ENCODE measurements around the gene PRR35.

Gene PRR35

DNA sequence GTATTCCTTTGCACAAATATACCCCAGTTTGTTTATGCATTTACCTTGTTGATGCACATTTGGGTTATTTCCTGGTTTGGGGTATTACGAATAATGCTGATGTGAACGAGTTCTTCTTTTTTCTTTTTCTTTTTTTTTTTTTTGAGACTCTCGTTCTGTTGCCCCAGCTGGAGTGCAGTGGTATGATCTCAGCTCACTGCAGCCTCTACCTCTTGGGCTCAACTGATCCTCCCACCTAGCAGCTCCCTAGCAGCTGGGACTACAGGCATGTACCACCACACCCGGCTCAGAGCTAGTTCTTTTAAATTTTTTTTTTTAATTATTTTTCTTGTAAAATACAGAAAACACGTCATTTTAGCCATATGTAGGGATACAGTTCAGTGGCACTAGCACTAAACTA lies 43.7 kb downstream of the PRR35 start:
- no peak overlapping the region for H3K4me3 Mint-ChIP-seq
- H3K4me1 Mint-ChIP-seq: peaks cover 16% of the 10 kb centered on the region
- no peaks in the 10 kb centered on the region for H3K27me3 Mint-ChIP-seq
- H3K9me3 Mint-ChIP-seq: no peaks in the 10 kb centered on the region
- H3K27ac Mint-ChIP-seq: no peak overlapping the region
- no peaks in the 10 kb centered on the region for H3K36me3 Mint-ChIP-seq

GRCh38 chr16:606656-607307 lies 46.6 kb downstream of the PRR35 start:
- Mint-ChIP-seq H3K4me3 (no peak overlapping the region), H3K4me1 (peaks cover 25% of the 10 kb centered on the region), H3K9me3 (no peaks in the 10 kb centered on the region), H3K27ac (no peak overlapping the region), H3K36me3 (no peaks in the 10 kb centered on the region), H3K27me3 (no peaks in the 10 kb centered on the region)

DNA sequence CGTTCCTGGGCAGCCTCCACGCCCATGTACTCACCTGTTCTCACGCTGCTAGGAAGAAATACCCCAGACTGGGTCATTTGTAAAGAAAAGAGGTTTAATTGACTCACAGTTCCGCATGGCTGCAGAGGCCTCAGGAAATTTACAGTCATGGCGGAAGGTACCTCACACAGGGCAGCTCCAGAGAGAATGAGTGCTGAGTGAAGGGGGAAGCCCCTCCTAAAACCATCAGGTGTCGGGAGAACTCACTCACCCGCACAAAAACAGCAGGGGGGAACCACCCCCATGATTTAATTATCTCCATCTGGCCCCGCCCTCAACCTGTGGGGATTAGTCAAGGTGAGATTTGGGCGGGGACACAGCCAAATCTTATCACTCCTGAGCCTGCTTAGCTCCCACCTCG lies 47.8 kb downstream of the PRR35 start:
- H3K4me1 Mint-ChIP-seq: peaks cover 20% of the 10 kb centered on the region
- peak overlapping the region; percentile 17 for H3K27ac Mint-ChIP-seq
- no peaks in the 10 kb centered on the region for H3K27me3 Mint-ChIP-seq
- no peaks in the 10 kb centered on the region for H3K9me3 Mint-ChIP-seq
- H3K36me3 Mint-ChIP-seq: no peaks in the 10 kb centered on the region
- no peak overlapping the region for H3K4me3 Mint-ChIP-seq

- H3K4me3 Mint-ChIP-seq: no peak overlapping the region
These were observed 49.1 kb downstream of the PRR35 start for GRCh38 chr16:609316-609715.

DNA sequence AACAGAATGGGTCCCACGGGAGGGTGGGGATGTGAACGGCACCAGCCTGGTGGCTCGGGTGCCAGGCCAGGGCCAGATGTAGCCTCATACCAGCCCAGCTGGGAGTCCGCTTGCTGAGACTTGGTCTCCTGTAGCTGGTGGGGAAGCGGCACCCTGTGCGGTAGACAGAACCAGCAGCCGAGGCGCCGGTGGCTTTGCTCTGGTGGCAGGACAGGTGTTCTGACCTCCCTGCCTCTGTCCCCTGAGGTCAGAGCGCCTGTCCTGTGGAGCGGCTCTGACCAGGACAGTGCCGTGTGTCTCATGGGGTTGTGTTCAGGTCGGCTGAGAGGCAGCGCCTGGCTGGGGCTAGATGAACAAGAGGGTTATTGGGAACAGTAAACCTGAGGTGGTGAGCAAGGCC lies 49.8 kb downstream of the PRR35 start:
- H3K27me3 Mint-ChIP-seq: no peaks in the 10 kb centered on the region
- H3K4me1 Mint-ChIP-seq: peaks cover 16% of the 10 kb centered on the region
- no peak overlapping the region for H3K27ac Mint-ChIP-seq
- no peak overlapping the region for H3K4me3 Mint-ChIP-seq
- H3K9me3 Mint-ChIP-seq: no peaks in the 10 kb centered on the region
- H3K36me3 Mint-ChIP-seq: no peaks in the 10 kb centered on the region

More at GRCh38 chr16:609316-609715, 49.1 kb downstream of the PRR35 start:
- Mint-ChIP-seq H3K27ac (no peak overlapping the region), H3K36me3 (no peaks in the 10 kb centered on the region), H3K9me3 (no peaks in the 10 kb centered on the region), H3K4me1 (peaks cover 16% of the 10 kb centered on the region), H3K27me3 (no peaks in the 10 kb centered on the region)

GRCh38 chr16:610513-611381 lies 50.6 kb downstream of the PRR35 start:
- H3K27ac Mint-ChIP-seq: no peak overlapping the region

DNA sequence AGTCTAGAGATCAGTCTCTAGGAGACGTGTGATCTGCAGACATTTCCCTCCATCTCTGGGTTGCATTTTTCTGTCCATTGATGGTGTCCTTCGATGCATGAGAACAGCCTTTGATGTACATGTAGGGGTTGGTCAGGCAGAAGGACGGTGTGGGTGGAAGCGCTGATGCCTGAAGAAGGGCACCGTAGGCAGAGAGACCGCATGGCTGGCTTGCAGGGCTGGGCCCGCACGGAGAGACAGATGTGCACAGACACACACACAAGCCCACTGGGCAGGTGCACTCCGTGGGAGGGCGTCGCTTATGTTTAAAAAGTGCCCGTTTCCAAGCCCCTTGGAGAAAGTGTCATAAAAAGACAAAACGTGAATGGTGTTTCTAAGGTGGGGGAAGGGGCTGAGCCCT lies 54.9 kb downstream of the PRR35 start:
- no peaks in the 10 kb centered on the region for H3K36me3 Mint-ChIP-seq
- no peaks in the 10 kb centered on the region for H3K9me3 Mint-ChIP-seq
- no peaks in the 10 kb centered on the region for H3K27me3 Mint-ChIP-seq
- H3K4me1 Mint-ChIP-seq: peaks cover 3% of the 10 kb centered on the region
- H3K4me3 Mint-ChIP-seq: no peak overlapping the region
- no peak overlapping the region for H3K27ac Mint-ChIP-seq

More at GRCh38 chr16:610513-611381, 50.6 kb downstream of the PRR35 start:
- Mint-ChIP-seq H3K4me3 (peak overlapping the region; percentile 44), H3K27me3 (no peaks in the 10 kb centered on the region), H3K4me1 (peaks cover 16% of the 10 kb centered on the region), H3K9me3 (no peaks in the 10 kb centered on the region), H3K36me3 (no peaks in the 10 kb centered on the region)
